T-cell (primary cell): ENCODE measurements around the gene YTHDC2. TPM values are rescaled to one million over a fixed set of nuclear protein-coding genes. Genes with fewer than 3 reads are reported as not detected.

Experiments used
- ATAC-seq, 4 experiments: fragments of 200-7000 bp in 3 of 4; fragments of 150-1000 bp in 1 of 4; cut with Tn5 transposase; replicated peaks in 1 of 4; 1 replicate in 3 of 4; 2 replicates in 1 of 4; pipeline ENCODE4 v1.10.0; 2021; ENCODE audit warnings: moderate library complexity in 3 of 4, mild to moderate bottlenecking in 2 of 4, moderate number of reproducible peaks in 1 of 4
- CTCF ChIA-PET, 2 donors: fragments of 300-600 bp; sonication (Branson Sonifier 250); formaldehyde crosslinking; loops; one replicate each; lab custom pipeline; 2022; ENCODE audit warnings: antibody characterized with exemption in 2 of 2; lab: Charles Lee
- POLR2A ChIA-PET, 2 donors: fragments of 300-600 bp; sonication (Branson Sonifier 250); formaldehyde crosslinking; loops; one replicate each; lab custom pipeline; 2022; ENCODE audit warnings: antibody characterized with exemption in 2 of 2; lab: Charles Lee
- DNase-seq, 35 experiments: peaks; one replicate each; pipeline versions ENCODE4 v3.0.0 to v3.0.0-alpha.2; 2013 to 2023
- H3K27ac ChIP-seq: one replicate; pipeline ENCODE4 v1.5.1; 2013; ENCODE audit warnings: low read length
- H3K27me3 ChIP-seq, 2 experiments: replicated peaks in 1 of 2; 1 replicate in 1 of 2; 2 replicates in 1 of 2; pipeline versions ENCODE4 v1.6.1 to v1.7.0; 2013; ENCODE audit warnings: low read length in 1 of 2, mixed read lengths in 1 of 2; ENCODE audit not compliant: control insufficient read depth in 2 of 2, insufficient read depth in 2 of 2; ENCODE audit errors: extremely low read depth in 1 of 2
- H3K36me3 ChIP-seq, 2 donors: 1 replicate in 1 of 2; 2 replicates in 1 of 2; pipeline versions ENCODE4 v1.6.1 to v1.7.0; 2013; ENCODE audit warnings: low read length in 1 of 2; ENCODE audit not compliant: control insufficient read depth in 2 of 2, insufficient read depth in 1 of 2; ENCODE audit errors: extremely low read depth in 1 of 2
- H3K4me1 ChIP-seq, 2 experiments: 1 replicate in 1 of 2; 2 replicates in 1 of 2; pipeline versions ENCODE4 v1.6.1 to v1.7.0; 2013; ENCODE audit warnings: low read length in 2 of 2, mixed read lengths in 1 of 2; ENCODE audit not compliant: insufficient read depth in 2 of 2, control insufficient read depth in 1 of 2; ENCODE audit errors: extremely low read depth in 1 of 2
- H3K4me3 ChIP-seq, 2 donors: 1 replicate in 1 of 2; 2 replicates in 1 of 2; pipeline versions ENCODE4 v1.5.1 to v1.7.0; 2013; ENCODE audit warnings: mild to moderate bottlenecking in 2 of 2, low read length in 1 of 2, moderate library complexity in 1 of 2; ENCODE audit not compliant: control insufficient read depth in 1 of 2; ENCODE audit errors: extremely low read depth in 1 of 2
- H3K9me3 ChIP-seq: 2 replicates; pipeline ENCODE4 v1.7.0; 2013
- H3K27ac Mint-ChIP-seq, 2 donors: one replicate each; pipeline ENCODE4 v1.8.0; 2020 to 2021; ENCODE audit warnings: mild to moderate bottlenecking in 2 of 2, mixed read lengths in 2 of 2
- H3K27me3 Mint-ChIP-seq, 2 donors: one replicate each; pipeline ENCODE4 v1.8.0; 2021 to 2022; ENCODE audit warnings: mixed read lengths in 2 of 2
- H3K36me3 Mint-ChIP-seq: one replicate; pipeline ENCODE4 v1.8.0; 2021; ENCODE audit warnings: mixed read lengths
- H3K4me1 Mint-ChIP-seq, 3 donors: one replicate each; pipeline ENCODE4 v1.8.0; 2020 to 2022; ENCODE audit warnings: mixed read lengths in 3 of 3, mild to moderate bottlenecking in 1 of 3
- H3K4me3 Mint-ChIP-seq, 3 donors: one replicate each; pipeline ENCODE4 v1.8.0; 2020 to 2022; ENCODE audit warnings: mild to moderate bottlenecking in 3 of 3, mixed read lengths in 3 of 3, moderate library complexity in 3 of 3
- H3K9me3 Mint-ChIP-seq, 3 donors: one replicate each; pipeline ENCODE4 v1.8.0; 2020 to 2022; ENCODE audit warnings: mixed read lengths in 3 of 3
- WGBS: methylation state at CpG from one replicate; pipeline ENCODE4 v1.1.5; 2013; ENCODE audit warnings: missing lambda C conversion rate; ENCODE audit not compliant: insufficient coverage; 5-methylcytosine and 5-hydroxymethylcytosine counted together
- total RNA-seq, 35 experiments: library from RNA in 6 of 35; stranded (reverse) in 6 of 35; fragments of 120-200 nt in 1 of 35; gene quantifications; one replicate each; pipeline versions ENCODE4 v1.2.1 to v1.2.4 and lab custom pipeline; 2013 to 2026

The YTHDC2 gene
- total RNA-seq, 5 donors from 2014 or later (not counting 1 experiment from before 2014, with no cell fraction given) = 31.5 to 52.0 (median 38.2) TPM

DNA sequence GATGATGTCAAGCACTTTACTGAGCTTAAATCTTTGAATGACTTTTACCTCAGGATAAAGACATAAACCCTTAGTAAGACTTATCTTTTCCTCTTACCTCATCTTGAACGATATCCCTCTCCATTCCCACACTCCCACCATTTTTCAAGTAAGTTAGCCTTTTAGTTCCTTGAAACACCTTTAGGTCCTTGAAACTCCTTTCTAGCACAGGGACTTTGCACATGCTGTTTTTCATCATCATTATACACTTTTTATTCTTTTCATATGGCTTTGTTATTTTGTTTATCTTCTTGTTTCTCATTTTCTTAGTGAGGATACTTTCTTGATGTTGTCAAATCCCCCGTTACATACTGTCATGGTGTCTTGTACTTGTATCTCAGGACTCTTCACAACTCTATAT, 24.8 kb downstream of the YTHDC2 start:
- Histone ChIP-seq H3K4me1 (no peaks in the 10 kb centered on the region), H3K27me3 (no peaks in the 10 kb centered on the region), H3K9me3 (no peaks in the 10 kb centered on the region), H3K27ac (no peak overlapping the region), H3K36me3 (peaks cover 5 to 52% of the 10 kb centered on the region in 2 donors), H3K4me3 (no peak overlapping the region)
- CTCF ChIA-PET = no interaction called here
- no peak overlapping the region for H3K27ac Mint-ChIP-seq
- no peaks in the 10 kb centered on the region for H3K27me3 Mint-ChIP-seq
- no peaks in the 10 kb centered on the region for H3K9me3 Mint-ChIP-seq
- H3K4me3 Mint-ChIP-seq = no peak overlapping the region
- POLR2A ChIA-PET = no interaction called here
- no peak for ATAC-seq
- H3K36me3 Mint-ChIP-seq = peaks cover 42% of the 10 kb centered on the region
- no peak for DNase-seq
- H3K4me1 Mint-ChIP-seq = peaks cover 0 to 14% (median 2%) of the 10 kb centered on the region in 3 donors
- no CpG with 5 or more reads among the region's 2 CpGs for WGBS

GRCh38 chr5:113546703-113547183, 33.2 kb downstream of the YTHDC2 start:
- peaks cover 61% of the 10 kb centered on the region for H3K36me3 Mint-ChIP-seq
- no peaks in the 10 kb centered on the region for H3K9me3 ChIP-seq

GRCh38 chr5:113548396-113548795, 34.9 kb downstream of the YTHDC2 start:
- Histone ChIP-seq H3K4me3 (no peak overlapping the region), H3K4me1 (no peaks in the 10 kb centered on the region), H3K9me3 (no peaks in the 10 kb centered on the region), H3K27ac (no peak overlapping the region), H3K27me3 (no peaks in the 10 kb centered on the region), H3K36me3 (peaks cover 0 to 60% of the 10 kb centered on the region in 2 donors)
- H3K4me3 Mint-ChIP-seq = no peak overlapping the region
- peaks cover 7 to 12% (median 9%) of the 10 kb centered on the region in 3 donors for H3K4me1 Mint-ChIP-seq
- H3K9me3 Mint-ChIP-seq = no peaks in the 10 kb centered on the region
- CTCF ChIA-PET = interaction anchor here in 1 of 2 donors (1.0 kb wide), 1 partner anchor 553 kb away, joined by 3 read pairs; no protein-coding TSS in a partner anchor
- no peak overlapping the region for H3K27ac Mint-ChIP-seq
- no peaks in the 10 kb centered on the region for H3K27me3 Mint-ChIP-seq
- H3K36me3 Mint-ChIP-seq = peaks cover 63% of the 10 kb centered on the region
- DNase-seq (no peak), ATAC-seq (no peak)
- POLR2A ChIA-PET = no interaction called here
- WGBS = no CpG with 5 or more reads among the region's 2 CpGs

More at GRCh38 chr5:113546703-113547183, 33.2 kb downstream of the YTHDC2 start:
- Mint-ChIP-seq H3K27me3 (no peaks in the 10 kb centered on the region), H3K4me3 (no peak overlapping the region), H3K9me3 (no peaks in the 10 kb centered on the region), H3K27ac (no peak overlapping the region), H3K4me1 (peaks cover 9 to 13% (median 12%) of the 10 kb centered on the region in 3 donors)
- no peak for ATAC-seq
- Histone ChIP-seq H3K4me3 (no peak overlapping the region), H3K4me1 (no peaks in the 10 kb centered on the region), H3K27me3 (no peaks in the 10 kb centered on the region), H3K27ac (no peak overlapping the region), H3K36me3 (peaks cover 0 to 49% of the 10 kb centered on the region in 2 donors)
- POLR2A ChIA-PET = interaction anchor here (0.6 to 0.9 kb wide), 2 partner anchors 12 to 32 kb away, joined by 3 to 8 read pairs; no protein-coding TSS in a partner anchor
- DNase-seq = no peak
- WGBS = no CpG with 5 or more reads among the region's 3 CpGs
- CTCF ChIA-PET = interaction anchor here in 1 of 2 donors (0.9 kb wide), 1 partner anchor 568 kb away, joined by 4 read pairs; no protein-coding TSS in a partner anchor

DNA sequence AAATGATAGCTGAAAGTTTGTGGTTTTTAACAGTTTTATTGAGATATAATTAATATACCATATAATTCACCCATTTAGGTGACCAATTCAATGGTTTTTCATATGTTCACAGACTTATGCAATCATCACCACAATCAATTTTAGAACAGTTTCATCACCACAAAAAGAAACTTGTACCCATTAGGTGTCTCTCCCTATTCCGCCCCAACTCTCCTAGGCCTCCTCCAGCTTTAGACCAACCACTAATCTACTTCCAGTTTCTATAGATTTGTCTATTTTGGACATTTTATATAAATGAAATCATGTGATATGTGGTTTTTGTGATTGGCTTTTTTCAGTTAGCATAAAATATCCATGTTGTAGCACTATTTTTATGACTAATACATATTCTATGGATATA, 38.6 kb downstream of the YTHDC2 start:
- Histone ChIP-seq H3K4me3 (no peak overlapping the region), H3K9me3 (no peaks in the 10 kb centered on the region), H3K27me3 (no peaks in the 10 kb centered on the region), H3K27ac (no peak overlapping the region), H3K4me1 (no peaks in the 10 kb centered on the region), H3K36me3 (peaks cover 0 to 54% of the 10 kb centered on the region in 2 donors)
- no CpG with 5 or more reads among the region's 1 CpG for WGBS
- H3K4me3 Mint-ChIP-seq = no peak overlapping the region
- no peaks in the 10 kb centered on the region for H3K9me3 Mint-ChIP-seq
- H3K27ac Mint-ChIP-seq = no peak overlapping the region
- ChIA-PET CTCF (no interaction called here), POLR2A (interaction anchor here in 1 of 2 donors (1.0 kb wide), 1 partner anchor 8 kb away, joined by 3 read pairs; no protein-coding TSS in a partner anchor)
- peaks cover 50% of the 10 kb centered on the region for H3K36me3 Mint-ChIP-seq
- no peak for DNase-seq
- no peaks in the 10 kb centered on the region for H3K27me3 Mint-ChIP-seq
- peaks cover 0 to 1% (median 0%) of the 10 kb centered on the region in 3 donors for H3K4me1 Mint-ChIP-seq
- ATAC-seq = no peak

DNA sequence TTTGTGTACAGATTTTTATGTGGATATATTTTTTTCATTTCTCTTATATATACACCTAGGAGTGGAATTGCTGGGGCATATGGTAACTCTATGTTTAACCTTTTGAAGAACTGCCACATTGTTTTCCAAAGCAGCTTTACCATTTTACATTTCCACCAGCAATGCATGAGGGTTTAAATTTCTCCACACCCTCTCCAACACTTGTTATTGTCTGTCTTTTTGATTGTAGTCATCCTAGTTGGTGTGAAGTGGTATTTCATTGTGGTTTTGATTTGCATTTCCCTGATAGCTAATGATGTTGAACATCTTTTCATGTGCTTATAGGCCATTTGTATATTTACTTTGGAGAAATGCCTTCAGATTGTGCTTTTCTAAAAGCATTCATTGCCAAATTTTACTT, 39.1 kb downstream of the YTHDC2 start:
- H3K27me3 ChIP-seq = no peaks in the 10 kb centered on the region
- no peak overlapping the region for H3K4me3 Mint-ChIP-seq
- H3K27me3 Mint-ChIP-seq = no peaks in the 10 kb centered on the region
- peaks cover 0 to 54% of the 10 kb centered on the region in 2 donors for H3K36me3 ChIP-seq
- H3K4me1 Mint-ChIP-seq = no peaks in the 10 kb centered on the region
- no peak overlapping the region for H3K27ac Mint-ChIP-seq
- no peaks in the 10 kb centered on the region for H3K9me3 Mint-ChIP-seq
- no peak overlapping the region for H3K4me3 ChIP-seq
- no peaks in the 10 kb centered on the region for H3K4me1 ChIP-seq
- no peak overlapping the region for H3K27ac ChIP-seq
- CTCF ChIA-PET = no interaction called here
- DNase-seq (no peak), ATAC-seq (no peak)
- H3K36me3 Mint-ChIP-seq = peaks cover 49% of the 10 kb centered on the region
- no peaks in the 10 kb centered on the region for H3K9me3 ChIP-seq
- POLR2A ChIA-PET = no interaction called here

- Histone ChIP-seq H3K27ac (no peak overlapping the region), H3K36me3 (peaks cover 0 to 32% of the 10 kb centered on the region in 2 donors), H3K4me1 (no peaks in the 10 kb centered on the region), H3K9me3 (no peaks in the 10 kb centered on the region), H3K27me3 (no peaks in the 10 kb centered on the region), H3K4me3 (no peak overlapping the region)
- H3K4me1 Mint-ChIP-seq = no peaks in the 10 kb centered on the region
- peaks cover 62% of the 10 kb centered on the region for H3K36me3 Mint-ChIP-seq
- no peak for DNase-seq
- no peak for ATAC-seq
- H3K4me3 Mint-ChIP-seq = no peak overlapping the region
- H3K27me3 Mint-ChIP-seq = no peaks in the 10 kb centered on the region
- no peak overlapping the region for H3K27ac Mint-ChIP-seq
- no peaks in the 10 kb centered on the region for H3K9me3 Mint-ChIP-seq
- 100% methylated on average over 1 of the region's 3 CpGs for whole genome bisulfite sequencing
- ChIA-PET POLR2A (no interaction called here), CTCF (interaction anchor here in 1 of 2 donors (1.1 kb wide), 1 partner anchor 18 kb away, joined by 3 read pairs; no protein-coding TSS in a partner anchor)
Observed at GRCh38 chr5:113562828-113563400, 49.4 kb downstream of the YTHDC2 start.
